GM21367 (cell line): ENCODE measurements around the gene SLC16A10.
A peak's percentile ranks its signal among the peaks of the same experiment; 100 is the strongest.

Experiments used
- ATAC-seq: cut with Tn5 transposase; IDR thresholded peaks from one replicate; pipeline ENCODE4 v1.9.1; 2021; ENCODE audit not compliant: unreplicated experiment

SLC16A10 gene

GRCh38 chr6:111210194-111210728 lies 123.0 kb downstream of the SLC16A10 start:
- ATAC-seq = peak; percentile 78

GRCh38 chr6:111211411-111212030 lies 124.2 kb downstream of the SLC16A10 start:
- no peak for ATAC-seq

- no peak for ATAC-seq
Measured at GRCh38 chr6:111212625-111213024, 125.3 kb downstream of the SLC16A10 start.

GRCh38 chr6:111215131-111215530 lies 127.8 kb downstream of the SLC16A10 start:
- ATAC-seq = no peak

GRCh38 chr6:111219785-111220184 lies 132.5 kb downstream of the SLC16A10 start:
- no peak for ATAC-seq

DNA sequence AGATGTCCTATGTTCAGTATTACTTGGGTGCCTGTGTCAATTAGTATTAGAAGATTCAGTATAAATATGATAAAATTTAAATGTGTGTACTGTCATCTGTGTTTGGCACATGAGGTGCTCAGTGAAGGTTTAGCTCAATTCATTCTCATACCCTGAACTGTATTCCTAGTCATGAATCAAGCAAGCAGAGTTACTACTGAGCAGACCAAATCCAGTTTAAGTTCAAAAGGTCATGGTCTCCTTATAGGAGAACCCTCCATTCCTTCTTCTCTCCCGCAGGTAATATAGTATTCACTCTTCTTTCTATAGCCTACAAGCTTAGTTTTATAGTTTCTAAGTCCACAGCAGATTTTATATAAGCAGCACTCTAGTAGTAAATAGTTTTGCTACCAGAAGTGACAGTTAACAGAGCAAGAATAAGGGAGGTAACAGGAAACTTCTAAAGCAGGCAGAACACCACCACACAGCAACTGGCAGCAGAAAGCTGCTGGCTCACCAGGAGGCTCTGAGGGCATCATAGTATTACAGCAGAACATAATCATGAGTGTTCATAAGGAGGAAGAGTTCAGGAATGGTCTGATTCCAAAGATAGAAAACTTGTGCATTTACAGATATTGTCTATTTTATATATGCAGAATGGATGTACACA lies 133.2 kb downstream of the SLC16A10 start:
- no peak for ATAC-seq

- no peak for ATAC-seq
Measured at GRCh38 chr6:111221804-111222203, 134.5 kb downstream of the SLC16A10 start.

DNA sequence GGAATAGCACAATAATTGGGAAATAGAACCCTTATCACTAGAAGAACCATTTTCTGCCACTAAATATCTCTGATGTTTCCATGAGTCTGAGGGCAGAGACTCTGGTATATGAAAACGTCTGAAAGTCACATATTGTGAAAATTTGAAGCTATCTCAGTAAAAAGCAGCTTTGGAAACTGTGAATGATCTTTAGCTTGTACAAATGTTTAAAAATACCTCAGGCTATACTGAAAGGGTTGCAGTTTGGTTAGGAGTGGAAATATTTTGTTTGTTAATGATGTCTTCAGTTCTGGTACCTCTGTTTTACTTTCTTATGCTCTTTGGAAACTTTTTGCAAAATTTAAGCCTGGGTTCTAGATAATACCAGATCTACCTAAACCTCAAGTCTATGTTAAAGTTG lies 135.0 kb downstream of the SLC16A10 start:
- ATAC-seq = no peak

- no peak for ATAC-seq
Measured at GRCh38 chr6:111228094-111228493, 140.8 kb downstream of the SLC16A10 start.

DNA sequence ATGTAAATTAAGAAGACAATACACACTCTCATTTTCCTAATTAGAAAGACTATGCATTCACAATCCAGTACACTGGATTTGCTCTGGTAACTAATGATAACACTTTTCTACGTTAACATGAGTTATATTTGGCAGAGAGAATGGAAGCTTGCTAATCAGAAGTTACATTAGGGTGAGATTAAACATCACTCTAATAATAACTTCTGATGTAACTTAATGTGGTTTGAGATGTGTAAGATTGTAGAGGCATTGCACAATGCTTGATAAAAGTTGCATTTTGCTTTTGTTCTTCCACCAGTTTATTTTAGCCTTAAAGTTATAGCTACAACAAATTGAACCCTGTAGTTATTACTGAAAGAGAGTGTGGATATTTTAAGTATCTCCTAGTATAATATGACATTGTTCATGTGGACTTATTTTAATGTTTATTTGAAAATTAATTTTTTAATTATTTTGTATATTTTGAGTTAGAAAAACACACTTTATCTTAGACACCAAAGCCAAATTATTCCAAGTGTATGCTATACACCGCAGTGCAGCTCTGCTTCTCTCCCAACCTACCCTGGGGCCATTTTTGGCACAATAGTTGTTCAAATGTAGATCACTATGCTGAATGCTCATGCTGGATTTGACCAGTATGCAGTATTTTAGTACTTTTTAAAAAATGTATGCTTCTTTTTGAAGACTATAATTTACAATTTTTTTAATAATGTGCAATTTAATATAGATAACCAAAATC lies 143.2 kb downstream of the SLC16A10 start:
- ATAC-seq = no peak

GRCh38 chr6:111231090-111231459 lies 143.8 kb downstream of the SLC16A10 start:
- ATAC-seq = no peak

DNA sequence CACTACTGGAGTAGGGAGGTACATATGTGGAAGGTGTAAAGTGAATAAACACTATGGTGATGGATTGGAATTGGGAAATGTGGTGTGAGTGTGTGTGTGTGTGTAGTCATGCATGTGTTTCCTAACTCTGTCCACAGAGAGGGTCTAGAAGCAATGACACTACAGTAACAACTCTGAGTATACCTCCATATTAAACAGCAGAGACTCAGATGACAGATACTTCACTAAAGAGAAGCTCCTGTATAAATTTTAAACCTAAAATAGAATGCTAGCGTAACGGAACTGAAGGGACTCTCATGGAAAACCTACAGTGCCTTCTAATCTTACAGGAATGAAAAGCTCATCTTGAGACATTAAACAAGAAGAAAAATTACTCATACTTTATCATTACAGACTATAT lies 150.5 kb downstream of the SLC16A10 start:
- no peak for ATAC-seq

GRCh38 chr6:111238464-111239119 lies 151.3 kb downstream of the SLC16A10 start:
- ATAC-seq = no peak

DNA sequence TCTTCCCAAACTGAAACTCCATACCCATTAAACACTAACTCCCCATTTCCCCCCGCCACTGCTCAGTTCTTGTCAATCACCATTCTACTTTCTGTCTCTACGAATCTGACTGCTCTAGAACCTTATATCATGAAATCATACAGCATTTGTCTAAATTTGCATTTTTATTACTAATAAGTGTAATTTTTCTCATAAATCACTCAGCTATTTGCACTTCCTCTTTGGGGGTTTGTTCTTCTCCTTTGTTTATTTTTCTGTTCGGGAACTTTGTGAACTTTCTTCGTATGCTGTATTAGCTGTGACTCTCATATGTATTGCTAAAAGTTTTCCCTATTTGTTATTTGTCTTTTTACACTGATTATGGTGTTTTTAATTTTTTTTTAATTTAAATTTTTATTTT lies 152.2 kb downstream of the SLC16A10 start:
- no peak for ATAC-seq

- ATAC-seq = no peak
Measured at GRCh38 chr6:111242452-111242851, 155.1 kb downstream of the SLC16A10 start.

DNA sequence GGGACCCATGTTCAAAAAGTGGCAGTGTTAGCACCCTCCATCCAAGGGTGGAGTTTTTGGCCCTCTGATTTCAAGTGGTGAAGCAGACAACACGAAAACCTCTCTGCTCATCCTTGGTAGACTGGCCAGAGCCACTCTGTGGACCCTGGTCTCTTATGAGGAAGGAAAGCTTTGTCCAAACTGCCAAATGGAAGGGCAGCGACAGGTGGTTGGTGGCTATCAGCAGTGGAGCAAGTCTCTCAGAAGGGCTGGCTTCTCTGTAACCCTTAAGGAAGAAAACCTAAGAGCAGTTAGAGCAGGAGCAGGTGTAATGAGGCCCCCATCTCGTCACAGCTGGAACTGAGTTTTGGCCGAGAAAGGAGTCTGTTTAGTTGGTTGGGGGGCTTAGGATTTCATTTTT lies 155.8 kb downstream of the SLC16A10 start:
- ATAC-seq = no peak

DNA sequence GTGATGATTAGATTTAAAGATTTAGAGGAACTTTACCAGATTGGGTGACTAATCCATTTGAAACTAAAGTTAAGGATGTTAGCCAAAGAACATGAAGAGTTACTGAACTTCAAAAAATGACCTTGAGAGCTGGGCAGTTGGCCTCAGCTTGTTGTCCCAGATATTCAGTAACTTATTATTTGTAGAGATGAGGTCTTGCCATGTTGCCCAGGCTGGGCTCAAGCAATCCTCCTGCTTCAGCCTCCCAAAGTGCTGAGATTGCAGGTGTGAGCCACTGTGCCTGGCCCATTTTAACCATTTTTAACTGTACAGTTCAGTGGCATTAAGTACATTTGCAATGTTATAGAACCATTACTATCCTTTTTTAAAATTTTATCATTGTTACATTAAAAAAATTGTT lies 161.5 kb downstream of the SLC16A10 start:
- no peak for ATAC-seq

DNA sequence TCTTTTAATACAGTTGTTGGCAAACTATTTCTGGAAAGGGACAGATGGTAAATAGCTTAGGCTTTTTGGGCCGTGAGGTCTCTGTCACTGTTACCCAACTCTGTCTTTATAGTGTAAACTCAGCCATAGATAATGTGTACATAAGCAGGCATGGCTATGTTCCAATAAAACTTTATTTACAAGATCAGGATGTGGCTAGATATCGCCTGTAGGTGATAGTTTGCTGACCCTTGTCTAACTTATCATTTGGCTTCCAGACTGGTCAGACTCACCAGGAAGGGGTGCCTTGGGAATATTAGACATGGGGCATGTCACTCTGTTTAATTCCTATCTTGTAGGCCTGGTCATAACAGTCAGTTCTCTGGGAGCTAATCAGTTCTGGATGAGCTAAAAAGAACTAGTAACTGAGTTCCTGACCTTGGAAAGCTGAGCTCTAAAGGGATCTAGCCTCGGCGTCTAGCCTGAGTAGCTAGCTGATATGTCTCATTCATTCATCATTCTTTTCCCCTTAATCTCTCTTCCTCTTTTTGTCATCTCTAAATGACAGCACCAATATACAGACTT lies 163.6 kb downstream of the SLC16A10 start:
- no peak for ATAC-seq

DNA sequence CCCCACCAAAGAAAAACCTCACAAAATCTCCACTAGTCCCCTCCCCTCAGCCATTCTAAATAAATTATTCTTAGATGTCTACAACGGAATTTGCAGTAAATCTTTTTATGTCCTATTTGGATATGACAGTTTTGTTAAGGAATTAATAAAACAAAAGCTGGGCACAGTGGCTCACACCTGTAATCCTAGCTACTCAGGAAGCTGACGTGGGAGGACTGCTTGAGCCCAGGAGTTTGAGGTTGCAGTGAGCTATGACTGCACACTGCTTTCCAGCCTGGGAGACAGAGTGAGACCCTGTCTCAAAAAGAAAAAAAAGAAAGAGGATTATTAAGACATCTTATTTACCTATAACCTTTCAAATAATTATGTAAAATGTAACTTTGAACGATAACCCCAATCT lies 165.4 kb downstream of the SLC16A10 start:
- ATAC-seq = no peak

- no peak for ATAC-seq
Measured at GRCh38 chr6:111254004-111254778, 166.9 kb downstream of the SLC16A10 start.
